GM12878 (cell line): ENCODE results near the gene PSMB3. TPM values are rescaled to one million over a fixed set of nuclear protein-coding genes. Genes with fewer than 3 reads are reported as not detected.

Experiments
- ATAC-seq: fragments of 200-7000 bp; cut with Tn5 transposase; 3 replicates; pipeline ENCODE4 v1.9.1; 2020; ENCODE audit warnings: mild to moderate bottlenecking, moderate library complexity
- BruUV-seq: library from RNA; stranded (reverse); fragments of 400-500 nt; replicated peaks from 2 replicates; lab custom pipeline; 2021; lab: Mats Ljungman, UMichigan
- CTCF ChIA-PET: fragments of 300-600 bp; sonication (Branson Sonifier 250); formaldehyde crosslinking; extraction: SDS; loops from one replicate; lab custom pipeline; 2021; ENCODE audit warnings: inconsistent platforms; lab: Yijun Ruan, JAX
- POLR2A ChIA-PET: fragments of 350-600 bp; formaldehyde crosslinking; extraction: SDS; loops from one replicate; lab custom pipeline; 2021; ENCODE audit warnings: inconsistent platforms; lab: Charles Lee
- RAD21 ChIA-PET: fragments of 300-600 bp; sonication (Branson Sonifier 250); formaldehyde crosslinking; loops from one replicate; lab custom pipeline; 2023; ENCODE audit warnings: antibody characterized with exemption; ENCODE audit not compliant: unreplicated experiment; lab: Charles Lee
- SMC1A ChIA-PET: fragments of 300-600 bp; sonication (Branson Sonifier 250); formaldehyde crosslinking; loops from one replicate; lab custom pipeline; 2023; ENCODE audit not compliant: unreplicated experiment, uncharacterized antibody; lab: Charles Lee
- DNase-seq: peaks from one replicate; pipeline ENCODE4 v3.0.0-alpha.2; 2011; ENCODE audit warnings: low read depth, low spot score
- FAIRE-seq: peaks from 3 replicates; lab custom pipeline; 2011; peaks lifted over from hg19 to GRCh38; lab: Jason Lieb, UNC
- H2AFZ ChIP-seq: 2 replicates; pipeline ENCODE4 v1.6.0; 2011; ENCODE audit warnings: low read depth, low read length, control low read depth; ENCODE audit not compliant: control insufficient read depth
- H3K27ac ChIP-seq: 2 replicates; pipeline ENCODE4 v1.5.1; 2011; ENCODE audit warnings: control low read depth; ENCODE audit not compliant: control insufficient read depth, insufficient read depth
- H3K27me3 ChIP-seq, 2 experiments: replicated peaks in 1 of 2; 2 replicates each; pipeline versions ENCODE4 v1.6.0 to v1.6.1; 2011; ENCODE audit warnings: low read length in 1 of 2; ENCODE audit not compliant: control insufficient read depth in 2 of 2, insufficient read depth in 2 of 2
- H3K36me3 ChIP-seq, 2 experiments: 2 replicates each; pipeline ENCODE4 v1.5.1; 2011; ENCODE audit warnings: low read length in 1 of 2; ENCODE audit not compliant: control insufficient read depth in 2 of 2, insufficient read depth in 2 of 2
- H3K4me1 ChIP-seq: 2 replicates; pipeline ENCODE4 v1.6.1; 2011; ENCODE audit warnings: mild to moderate bottlenecking, low read length, moderate library complexity, mixed read lengths; ENCODE audit not compliant: control insufficient read depth, insufficient read depth
- H3K4me2 ChIP-seq: 2 replicates; pipeline ENCODE4 v1.6.0; 2011; ENCODE audit warnings: control low read depth; ENCODE audit not compliant: control insufficient read depth, insufficient read depth
- H3K4me3 ChIP-seq: fragments of 200-600 bp; sonication (generic); 2 replicates; pipeline ENCODE4 v1.5.1; 2016
- H3K79me2 ChIP-seq: 2 replicates; pipeline ENCODE4 v1.6.0; 2011; ENCODE audit warnings: low read length; ENCODE audit not compliant: control insufficient read depth, insufficient read depth
- H3K9ac ChIP-seq: 2 replicates; pipeline ENCODE4 v1.8.0; 2011; ENCODE audit warnings: low read length, control low read depth, mixed read lengths; ENCODE audit not compliant: control insufficient read depth, insufficient read depth
- H3K9me3 ChIP-seq: replicated peaks from 3 replicates; pipeline ENCODE4 v1.5.1; 2011; ENCODE audit warnings: mild to moderate bottlenecking, low read length; ENCODE audit not compliant: control insufficient read depth, insufficient read depth
- H4K20me1 ChIP-seq: 2 replicates; pipeline ENCODE4 v1.6.0; 2011; ENCODE audit not compliant: control insufficient read depth, insufficient read depth
- CBX3 ChIP-seq: fragments of 200-600 bp; sonication (generic); IDR thresholded peaks from 2 replicates; pipeline ENCODE4 v1.6.1; 2016; ENCODE audit warnings: low read depth, borderline replicate concordance
- GATAD2B ChIP-seq: fragments of 450-650 bp; conservative IDR thresholded peaks from 2 replicates; pipeline ENCODE4 v1.6.1; 2017; ENCODE audit warnings: low read depth, mild to moderate bottlenecking, moderate library complexity
- HDGF ChIP-seq: fragments of 450-650 bp; IDR thresholded peaks from 2 replicates; pipeline ENCODE4 v1.6.1; 2016; ENCODE audit warnings: antibody characterized with exemption
- MYC ChIP-seq: IDR thresholded peaks from 2 replicates; pipeline ENCODE4 v1.6.1; 2011; ENCODE audit warnings: mild to moderate bottlenecking, low read length, moderate library complexity, inconsistent platforms; ENCODE audit not compliant: insufficient read depth, insufficient replicate concordance, insufficient read length, severe bottlenecking
- NR2C2 ChIP-seq: IDR thresholded peaks from 2 replicates; pipeline ENCODE4 v1.6.1; 2011; ENCODE audit warnings: borderline replicate concordance, low read depth; ENCODE audit not compliant: control insufficient read depth, insufficient read length
- SIX5 ChIP-seq: IDR thresholded peaks from 2 replicates; pipeline ENCODE4 v1.6.1; 2011; ENCODE audit warnings: mild to moderate bottlenecking, low read depth, low read length, moderate library complexity; ENCODE audit not compliant: severe bottlenecking
- YBX1 ChIP-seq: fragments of 450-650 bp; IDR thresholded peaks from 2 replicates; pipeline ENCODE4 v1.6.1; 2016; ENCODE audit warnings: antibody characterized with exemption
- ZBED1 ChIP-seq: IDR thresholded peaks from 2 replicates; pipeline ENCODE4 v1.6.1; 2016; ENCODE audit warnings: borderline replicate concordance
- ZSCAN29 ChIP-seq: fragments of 450-650 bp; IDR thresholded peaks from 2 replicates; pipeline ENCODE4 v1.6.1; 2017; ENCODE audit warnings: mild to moderate bottlenecking, moderate library complexity
- WGBS: methylation state at CpG from one replicate; pipeline ENCODE4 v1.1.6; 2016; ENCODE audit warnings: low lambda C conversion rate; ENCODE audit not compliant: insufficient replicate concordance, insufficient coverage; ENCODE audit errors: missing lambda C conversion rate; 5-methylcytosine and 5-hydroxymethylcytosine counted together
- in situ Hi-C: fragments of 300-500 bp; cut with MboI; formaldehyde crosslinking; loops from 9 replicates; pipeline ENCODE4 v1.14.3; 2018; ENCODE audit warnings: mixed read lengths
- intact Hi-C: fragments of 100-400 bp; cut with micrococcal nuclease; formaldehyde crosslinking; loops from one replicate; pipeline ENCODE4 v1.14.2; 2022; ENCODE audit not compliant: unreplicated experiment
- polyA plus RNA-seq, 11 experiments: library from polyadenylated mRNA; depleted of rRNA in 4 of 11; unstranded in 6 of 11; stranded (reverse) in 5 of 11; fragments of >200 nt; fragmentation: Nextera tagmentation in 4 of 11; fragmentation: Illumina TruSeq in 1 of 11; extraction: Ambion mirVana in 4 of 11; extraction: Trizol in 1 of 11; gene quantifications; 1 replicate in 1 of 11; 2 replicates in 10 of 11; pipeline versions ENCODE4 v1.2.1 to v1.2.3, GENCODE V29; 2011 to 2016; ENCODE audit warnings: inconsistent platforms in 2 of 11, missing spikeins in 2 of 11, low read depth in 1 of 11
- total RNA-seq, 4 experiments: library from RNA; depleted of rRNA in 3 of 4; stranded (reverse); fragments of >200 nt in 3 of 4; fragmentation: Illumina TruSeq in 1 of 4; extraction: Trizol in 1 of 4; gene quantifications; 2 replicates each; pipeline versions ENCODE4 v1.2.1 to v1.2.3, GENCODE V29; 2013 to 2021
- TF ChIP-seq, protein P1 (sequence below): IDR thresholded peaks from 2 replicates; pipeline ENCODE4 v1.6.1; 2011; ENCODE audit warnings: borderline replicate concordance, low read depth, mild to moderate bottlenecking, moderate library complexity, low read length; ENCODE audit not compliant: insufficient read depth, poor library complexity, severe bottlenecking
- TF ChIP-seq, protein P2 (sequence below): fragments of 450-650 bp; IDR thresholded peaks from 2 replicates; pipeline ENCODE4 v1.6.1; 2017; ENCODE audit warnings: antibody characterized with exemption, mild to moderate bottlenecking, moderate library complexity
- TF ChIP-seq, protein P3 (sequence below): fragments of 450-650 bp; IDR thresholded peaks from 2 replicates; pipeline ENCODE4 v1.6.1; 2016; ENCODE audit warnings: mild to moderate bottlenecking

Gene PSMB3
- total and polyA plus RNA-seq, 10 of the 15 experiments (the other 5 are each of a cell fraction or from before 2014, with no cell fraction given): 300 to 2,130 (median 490) TPM

DNA sequence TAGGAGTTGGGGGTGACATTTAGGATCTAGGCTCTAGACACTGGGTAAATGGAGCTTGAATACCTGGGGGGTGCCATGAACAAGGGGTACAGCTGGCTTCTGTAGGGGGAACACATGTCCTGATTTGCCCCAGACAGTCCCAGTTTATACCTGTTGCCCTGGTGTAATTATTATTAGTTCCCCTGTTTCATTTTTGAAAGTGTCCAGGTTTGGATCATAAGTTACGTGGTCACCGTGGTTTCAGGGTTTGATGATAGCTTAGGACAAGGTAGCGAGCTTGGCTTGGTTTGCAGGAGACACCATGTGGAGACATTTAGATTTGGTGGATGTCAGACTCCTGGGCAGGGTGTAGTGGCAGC is 42.0 kb upstream of the PSMB3 start:
- FAIRE-seq (no peak), ATAC-seq (no peak), DNase-seq (no peak)
- H3K79me2 ChIP-seq: peaks cover 37% of the 10 kb centered on the region
- CTCF ChIA-PET: interaction anchor here (1.0 to 2.2 kb wide), 3 partner anchors 21 to 34 kb away, joined by 3 to 7 read pairs (median 5); no protein-coding TSS in a partner anchor
- H3K4me2 ChIP-seq: no peak overlapping the region
- H3K4me1 ChIP-seq: peaks cover 18% of the 10 kb centered on the region
- intact Hi-C loops: no loop called here
- in situ Hi-C loops: no loop called here
- H3K4me3 ChIP-seq: no peak overlapping the region
- TF ChIP-seq MYC (no peak), HDGF (no peak), ZBED1 (no peak), YBX1 (no peak), GATAD2B (no peak), NR2C2 (no peak), ZSCAN29 (no peak), SIX5 (no peak), CBX3 (no peak)
- TF ChIP-seq, protein P1, sequence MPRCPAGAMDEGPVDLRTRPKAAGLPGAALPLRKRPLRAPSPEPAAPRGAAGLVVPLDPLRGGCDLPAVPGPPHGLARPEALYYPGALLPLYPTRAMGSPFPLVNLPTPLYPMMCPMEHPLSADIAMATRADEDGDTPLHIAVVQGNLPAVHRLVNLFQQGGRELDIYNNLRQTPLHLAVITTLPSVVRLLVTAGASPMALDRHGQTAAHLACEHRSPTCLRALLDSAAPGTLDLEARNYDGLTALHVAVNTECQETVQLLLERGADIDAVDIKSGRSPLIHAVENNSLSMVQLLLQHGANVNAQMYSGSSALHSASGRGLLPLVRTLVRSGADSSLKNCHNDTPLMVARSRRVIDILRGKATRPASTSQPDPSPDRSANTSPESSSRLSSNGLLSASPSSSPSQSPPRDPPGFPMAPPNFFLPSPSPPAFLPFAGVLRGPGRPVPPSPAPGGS: no peak
- TF ChIP-seq, protein P2, sequence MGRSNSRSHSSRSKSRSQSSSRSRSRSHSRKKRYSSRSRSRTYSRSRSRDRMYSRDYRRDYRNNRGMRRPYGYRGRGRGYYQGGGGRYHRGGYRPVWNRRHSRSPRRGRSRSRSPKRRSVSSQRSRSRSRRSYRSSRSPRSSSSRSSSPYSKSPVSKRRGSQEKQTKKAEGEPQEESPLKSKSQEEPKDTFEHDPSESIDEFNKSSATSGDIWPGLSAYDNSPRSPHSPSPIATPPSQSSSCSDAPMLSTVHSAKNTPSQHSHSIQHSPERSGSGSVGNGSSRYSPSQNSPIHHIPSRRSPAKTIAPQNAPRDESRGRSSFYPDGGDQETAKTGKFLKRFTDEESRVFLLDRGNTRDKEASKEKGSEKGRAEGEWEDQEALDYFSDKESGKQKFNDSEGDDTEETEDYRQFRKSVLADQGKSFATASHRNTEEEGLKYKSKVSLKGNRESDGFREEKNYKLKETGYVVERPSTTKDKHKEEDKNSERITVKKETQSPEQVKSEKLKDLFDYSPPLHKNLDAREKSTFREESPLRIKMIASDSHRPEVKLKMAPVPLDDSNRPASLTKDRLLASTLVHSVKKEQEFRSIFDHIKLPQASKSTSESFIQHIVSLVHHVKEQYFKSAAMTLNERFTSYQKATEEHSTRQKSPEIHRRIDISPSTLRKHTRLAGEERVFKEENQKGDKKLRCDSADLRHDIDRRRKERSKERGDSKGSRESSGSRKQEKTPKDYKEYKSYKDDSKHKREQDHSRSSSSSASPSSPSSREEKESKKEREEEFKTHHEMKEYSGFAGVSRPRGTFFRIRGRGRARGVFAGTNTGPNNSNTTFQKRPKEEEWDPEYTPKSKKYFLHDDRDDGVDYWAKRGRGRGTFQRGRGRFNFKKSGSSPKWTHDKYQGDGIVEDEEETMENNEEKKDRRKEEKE: no peak
- TF ChIP-seq, protein P3, sequence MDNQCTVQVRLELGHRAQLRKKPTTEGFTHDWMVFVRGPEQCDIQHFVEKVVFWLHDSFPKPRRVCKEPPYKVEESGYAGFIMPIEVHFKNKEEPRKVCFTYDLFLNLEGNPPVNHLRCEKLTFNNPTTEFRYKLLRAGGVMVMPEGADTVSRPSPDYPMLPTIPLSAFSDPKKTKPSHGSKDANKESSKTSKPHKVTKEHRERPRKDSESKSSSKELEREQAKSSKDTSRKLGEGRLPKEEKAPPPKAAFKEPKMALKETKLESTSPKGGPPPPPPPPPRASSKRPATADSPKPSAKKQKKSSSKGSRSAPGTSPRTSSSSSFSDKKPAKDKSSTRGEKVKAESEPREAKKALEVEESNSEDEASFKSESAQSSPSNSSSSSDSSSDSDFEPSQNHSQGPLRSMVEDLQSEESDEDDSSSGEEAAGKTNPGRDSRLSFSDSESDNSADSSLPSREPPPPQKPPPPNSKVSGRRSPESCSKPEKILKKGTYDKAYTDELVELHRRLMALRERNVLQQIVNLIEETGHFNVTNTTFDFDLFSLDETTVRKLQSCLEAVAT: no peak
- TF ChIP-seq, all 136 proteins: peak for 0
- Histone ChIP-seq H3K27ac (no peak overlapping the region), H2AFZ (no peak overlapping the region), H4K20me1 (no peaks in the 10 kb centered on the region), H3K9ac (no peak overlapping the region), H3K36me3 (peaks cover 22 to 41% of the 10 kb centered on the region in 2 experiments), H3K27me3 (no peaks in the 10 kb centered on the region), H3K9me3 (no peaks in the 10 kb centered on the region)
- no TSS peak for BruUV-seq
- WGBS: 100% methylated on average over 3 of the region's 3 CpGs
- ChIA-PET POLR2A (interaction anchor here (1.1 kb wide), 1 partner anchor 115 kb away, joined by 3 read pairs; no protein-coding TSS in a partner anchor), SMC1A (interaction anchor here (1.1 to 2.4 kb wide), 3 partner anchors 18 to 32 kb away, joined by 4 to 7 read pairs (median 5); partner anchors contain the start of gene CISD3), RAD21 (interaction anchor here (0.8 to 1.2 kb wide), 2 partner anchors 24 to 34 kb away, joined by 3 to 4 read pairs; no protein-coding TSS in a partner anchor)
